HG02798 (cell line): ENCODE data around the gene FBXO38.
A peak's percentile ranks its signal among the peaks of the same experiment; 100 is the strongest.

ENCODE experiments used
- ATAC-seq: cut with Tn5 transposase; IDR thresholded peaks from one replicate; pipeline ENCODE4 v1.9.1; 2021; ENCODE audit warnings: mild to moderate bottlenecking; ENCODE audit not compliant: unreplicated experiment, poor library complexity

FBXO38 gene

DNA sequence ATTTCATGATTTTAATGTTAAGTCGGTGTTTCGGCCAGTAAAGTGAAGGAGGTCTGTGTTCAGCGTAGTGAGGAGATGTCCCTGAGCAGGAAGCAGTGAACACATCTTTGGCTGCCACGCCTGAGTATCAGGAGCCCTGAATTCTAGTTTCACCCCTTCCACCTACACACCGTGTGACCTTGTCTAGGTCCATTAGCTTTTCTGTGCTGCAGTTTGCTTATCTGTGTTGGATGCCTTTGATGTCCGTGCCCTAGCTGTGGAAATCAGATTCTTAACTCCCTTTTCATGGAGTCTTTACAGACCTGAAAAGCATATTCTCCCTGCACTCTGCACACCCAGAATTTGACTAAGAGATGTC is 601 bp downstream of the FBXO38 start:
- no peak for ATAC-seq

DNA sequence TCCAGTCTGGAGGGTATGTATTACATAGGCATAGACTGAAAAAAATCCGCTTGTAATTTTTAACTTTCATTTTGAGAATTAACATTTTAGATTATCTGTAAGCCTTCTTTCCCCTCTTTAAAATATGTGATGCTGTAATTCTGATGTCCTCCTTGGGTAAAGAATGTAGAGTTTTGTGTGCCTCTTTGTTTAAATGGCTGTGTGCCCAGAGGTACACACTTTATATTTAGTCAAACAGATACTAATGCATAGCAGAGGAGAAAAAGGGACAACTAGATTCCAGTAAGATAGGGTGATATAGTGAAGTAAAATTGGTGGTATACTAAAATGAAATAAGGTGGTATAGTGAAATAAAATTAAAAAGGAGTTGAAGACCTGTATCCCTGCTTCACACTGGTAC is 1.3 kb downstream of the FBXO38 start:
- no peak for ATAC-seq

DNA sequence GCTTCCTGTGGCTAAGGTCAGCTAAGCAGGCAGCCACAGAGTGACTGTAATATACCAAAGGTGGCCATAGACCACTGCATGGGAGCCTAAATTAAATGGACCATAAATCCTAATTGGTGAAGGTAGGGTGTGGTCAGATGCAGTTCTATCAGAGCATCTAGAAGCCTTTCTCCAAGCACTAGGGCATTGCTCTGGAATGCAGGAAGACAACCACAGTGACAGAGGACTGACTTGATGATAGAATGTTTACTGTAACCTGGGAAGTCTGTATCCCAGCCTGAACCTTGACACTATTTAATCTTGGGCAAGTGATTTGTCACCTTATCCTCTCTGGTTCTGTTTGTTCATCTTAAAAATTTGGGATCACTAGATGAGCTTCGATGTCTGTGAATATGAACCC is 2.3 kb downstream of the FBXO38 start:
- no peak for ATAC-seq

DNA sequence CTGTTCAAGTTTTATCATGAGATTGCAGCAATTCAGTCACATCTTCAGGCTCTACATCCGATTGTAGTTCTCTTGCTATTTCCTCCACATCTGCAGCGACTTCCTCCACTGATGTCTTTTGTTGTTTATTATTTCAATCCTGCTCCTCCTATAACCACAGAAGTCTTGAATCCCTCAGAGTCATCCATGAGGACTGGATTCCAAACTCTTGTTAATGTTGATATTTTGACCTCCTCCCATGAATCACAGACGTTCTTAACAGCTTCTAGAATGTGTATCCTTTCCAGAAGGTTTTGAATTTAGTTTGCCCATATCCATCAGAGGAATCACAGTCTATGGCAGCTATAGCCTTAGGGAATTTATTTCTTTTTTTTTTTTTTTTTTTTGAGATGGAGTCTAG is 3.6 kb downstream of the FBXO38 start:
- ATAC-seq, result no peak

DNA sequence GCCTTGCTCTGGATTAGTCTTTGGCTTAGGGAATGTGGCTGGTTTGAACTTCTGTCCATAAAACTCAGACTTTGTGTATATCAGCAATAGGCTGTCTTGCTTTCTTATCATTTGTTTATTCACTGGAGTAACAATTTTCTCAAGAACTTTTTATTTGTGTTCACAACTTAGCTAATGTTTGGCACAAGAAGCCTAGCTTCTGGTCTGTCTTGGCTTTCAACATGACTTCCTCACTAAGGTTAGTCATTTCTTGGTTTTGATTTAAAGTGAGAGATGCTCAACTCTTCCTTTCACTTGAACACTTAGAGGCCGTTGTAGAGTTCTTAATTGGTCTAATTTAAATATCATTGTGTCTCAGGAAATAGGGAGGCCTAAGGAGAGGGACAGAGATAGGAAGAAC is 4.9 kb downstream of the FBXO38 start:
- peak; percentile 24 for ATAC-seq

DNA sequence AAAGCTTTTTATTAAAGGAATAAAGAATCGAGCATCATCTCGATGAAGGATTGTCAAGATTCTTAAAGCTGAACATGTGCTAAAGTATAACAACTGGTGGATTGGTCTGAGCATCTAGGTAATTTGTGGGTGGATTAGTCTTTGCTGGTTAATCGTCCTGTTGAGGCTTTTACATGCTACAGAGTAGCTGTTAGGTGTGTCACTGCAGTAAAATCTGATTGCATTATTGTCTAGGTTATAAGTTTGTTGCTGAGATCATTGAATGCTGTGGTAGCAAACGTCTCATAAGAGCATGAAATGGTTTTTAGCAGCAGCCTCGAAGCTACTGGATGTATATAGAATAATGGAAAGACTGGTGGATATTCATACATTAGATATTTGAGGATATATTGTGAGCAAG is 7.2 kb downstream of the FBXO38 start:
- ATAC-seq, result no peak

DNA sequence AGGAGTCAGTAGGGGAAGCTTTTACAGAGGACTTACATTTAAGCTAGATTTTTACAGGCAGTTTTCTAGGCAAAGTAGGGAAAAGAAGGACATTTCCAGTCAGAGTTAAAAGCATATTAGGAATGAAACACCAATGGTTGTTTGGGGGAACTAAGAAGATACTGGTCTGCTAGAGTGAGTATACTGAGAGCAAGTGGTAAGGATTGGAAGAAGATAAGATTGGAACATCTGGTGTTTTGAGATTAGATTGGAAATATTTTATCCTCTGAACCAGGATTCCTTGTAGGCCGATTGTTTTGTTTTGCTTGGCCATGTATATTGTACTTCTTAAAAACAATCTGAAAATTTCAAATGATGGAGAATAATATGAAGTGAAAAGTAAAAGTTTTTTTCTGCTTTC is 7.7 kb downstream of the FBXO38 start:
- ATAC-seq, result no peak

DNA sequence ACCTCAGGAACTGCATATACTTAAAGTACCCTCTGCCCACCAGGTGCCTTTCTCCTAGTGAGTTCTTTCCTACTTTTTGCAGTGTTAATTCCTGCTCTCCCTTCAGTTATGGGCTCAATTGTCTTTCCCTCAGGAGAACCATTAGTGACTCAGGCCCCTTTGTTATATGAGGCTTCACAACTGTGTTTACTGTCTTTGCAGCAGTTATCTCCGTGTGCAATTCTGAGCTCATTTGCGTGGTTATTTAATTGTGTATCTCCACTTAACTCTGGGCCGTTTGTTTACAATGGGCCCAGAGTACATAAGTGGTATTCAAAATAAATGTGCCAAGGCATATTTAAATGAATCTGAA is 9.6 kb downstream of the FBXO38 start:
- ATAC-seq, result no peak

DNA sequence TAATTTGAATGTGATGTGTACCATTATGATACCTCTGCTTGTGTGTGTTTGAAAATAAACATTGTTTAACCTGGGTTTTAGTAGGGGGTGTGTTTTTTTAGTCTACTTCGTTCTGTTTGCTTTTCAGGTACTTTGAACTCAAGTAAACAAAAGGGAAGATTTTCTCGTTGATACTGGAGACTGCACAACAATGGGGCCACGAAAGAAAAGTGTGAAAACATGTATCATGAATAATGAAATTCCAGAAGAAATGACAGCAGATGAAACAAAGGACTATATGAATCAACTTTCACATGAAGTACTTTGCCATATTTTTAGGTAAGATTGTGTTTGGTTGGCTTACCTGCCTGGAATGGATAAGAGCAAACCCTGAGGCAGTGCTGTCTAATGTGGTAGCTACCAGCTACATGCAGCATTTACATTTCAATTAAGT is 10.8 kb downstream of the FBXO38 start:
- no peak for ATAC-seq

DNA sequence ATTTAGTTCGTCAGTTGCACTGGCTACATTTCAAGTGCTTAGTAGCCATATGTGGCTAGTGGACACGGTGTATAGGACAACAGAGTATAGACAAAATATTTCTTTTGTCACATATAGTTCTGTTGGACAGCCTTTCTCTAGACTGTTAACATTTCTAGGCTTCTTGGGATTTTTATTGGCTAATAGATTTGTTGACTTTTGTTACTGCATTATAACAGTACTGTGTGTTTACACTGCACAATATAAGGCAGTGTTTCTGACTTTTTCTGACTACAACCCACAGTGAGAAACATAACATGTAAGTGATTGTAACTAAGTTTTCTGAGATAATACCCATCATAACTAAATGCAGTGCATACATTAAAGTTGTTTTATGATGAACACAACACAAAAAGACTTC is 11.3 kb downstream of the FBXO38 start:
- ATAC-seq, result no peak

DNA sequence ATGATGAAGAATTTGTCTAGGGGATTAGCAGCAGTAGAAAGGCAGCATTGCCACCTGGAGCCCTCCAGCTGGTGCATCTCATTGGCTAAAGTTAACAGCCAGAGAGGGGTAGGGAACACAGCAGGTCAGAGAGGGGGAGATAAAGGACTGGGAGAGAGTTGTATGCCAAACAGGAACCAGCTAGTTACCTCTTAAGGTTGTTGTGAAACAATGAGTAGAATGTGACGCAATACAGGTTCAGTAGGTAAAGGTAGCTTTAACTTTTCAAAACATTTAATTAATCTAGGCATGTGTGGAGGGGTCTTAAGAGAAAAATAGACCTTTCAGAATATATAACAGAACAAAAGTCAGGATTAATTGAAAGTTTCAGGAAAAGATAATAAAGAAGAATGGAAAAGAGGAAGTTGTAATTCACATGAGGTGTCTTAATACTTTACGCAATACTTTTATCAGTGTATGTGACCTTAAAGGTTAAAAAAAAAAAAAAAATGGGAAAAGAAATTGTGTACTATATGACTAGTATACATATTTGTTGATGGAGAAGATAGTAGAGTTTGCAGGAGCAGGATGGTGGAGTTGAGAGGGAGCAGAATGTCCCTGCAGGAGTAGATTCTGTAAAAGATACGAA is 14.3 kb downstream of the FBXO38 start:
- no peak for ATAC-seq

DNA sequence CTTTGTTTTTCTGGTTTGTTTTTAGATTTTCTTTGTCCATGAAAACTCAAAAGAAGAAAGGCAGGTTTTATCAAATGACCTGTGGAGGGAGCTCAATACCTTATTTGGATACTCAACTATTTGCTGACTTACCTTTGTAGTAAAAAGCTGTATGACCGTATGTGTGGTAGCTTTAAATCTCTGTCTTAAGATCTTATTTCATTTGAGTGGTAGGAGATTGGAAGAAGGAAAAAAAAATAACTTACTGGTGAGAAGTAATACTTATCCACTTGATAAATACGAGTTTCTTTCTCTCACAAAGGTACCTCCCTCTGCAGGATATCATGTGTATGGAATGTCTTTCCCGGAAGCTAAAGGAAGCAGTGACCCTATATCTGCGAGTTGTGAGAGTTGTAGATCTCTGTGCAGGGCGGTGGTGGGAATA is 15.0 kb downstream of the FBXO38 start:
- ATAC-seq, result no peak

DNA sequence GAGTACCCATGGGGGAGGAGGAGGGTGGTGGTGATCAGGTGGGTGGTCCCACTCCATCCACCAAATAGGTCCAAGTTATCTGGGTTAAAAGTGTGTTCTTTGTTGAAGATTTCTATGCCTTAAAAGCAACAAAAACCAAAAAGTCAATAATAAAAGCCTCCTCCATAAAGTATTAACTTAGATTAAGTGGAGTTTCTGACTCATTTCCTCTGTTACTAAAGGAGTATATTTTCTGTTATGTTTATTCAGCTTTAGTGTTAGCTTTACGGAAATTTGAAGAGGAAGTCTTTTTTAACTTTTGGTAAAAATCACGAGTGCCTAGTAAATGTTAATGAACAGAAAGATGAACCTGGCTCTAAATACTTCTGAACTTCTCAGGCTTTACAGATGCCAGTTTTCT is 17.8 kb downstream of the FBXO38 start:
- no peak for ATAC-seq

DNA sequence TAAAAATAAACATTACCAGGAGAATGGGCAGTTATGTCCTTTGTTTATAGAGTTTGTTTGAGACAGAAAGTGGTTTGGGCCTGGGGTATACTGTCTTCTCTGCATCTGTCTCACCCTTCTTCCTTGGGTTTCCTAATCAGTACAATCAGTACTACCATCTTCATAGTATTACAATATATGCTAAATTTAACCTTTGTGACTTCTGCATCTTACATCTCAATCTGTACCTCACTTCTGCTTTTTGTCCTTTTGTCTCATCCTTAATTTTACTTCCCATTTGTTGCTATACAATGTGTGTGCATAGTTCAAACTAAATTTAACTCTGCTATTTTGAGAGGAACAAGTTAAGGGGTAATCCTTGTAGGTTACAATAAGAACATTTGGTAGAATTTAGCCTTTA is 19.6 kb downstream of the FBXO38 start:
- ATAC-seq, result peak; percentile 63

DNA sequence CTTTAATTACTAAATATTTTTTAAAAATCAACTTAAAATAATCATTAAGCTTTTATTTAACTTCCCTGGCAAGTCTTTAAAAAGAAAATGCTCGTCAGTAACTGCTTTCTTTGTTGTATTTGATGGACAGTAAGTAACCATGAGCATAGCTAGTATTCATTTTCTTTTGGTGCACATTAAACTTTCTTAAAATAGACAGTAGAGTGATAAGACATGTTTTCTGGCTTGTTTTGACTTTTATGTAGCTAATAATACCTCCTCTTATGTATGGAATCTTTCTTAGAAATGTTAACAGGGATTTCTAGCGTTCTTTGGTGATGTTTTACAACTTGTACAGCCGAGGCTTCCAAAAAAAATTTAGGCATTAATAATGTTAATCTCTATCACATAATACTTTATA is 22.6 kb downstream of the FBXO38 start:
- ATAC-seq, result no peak

DNA sequence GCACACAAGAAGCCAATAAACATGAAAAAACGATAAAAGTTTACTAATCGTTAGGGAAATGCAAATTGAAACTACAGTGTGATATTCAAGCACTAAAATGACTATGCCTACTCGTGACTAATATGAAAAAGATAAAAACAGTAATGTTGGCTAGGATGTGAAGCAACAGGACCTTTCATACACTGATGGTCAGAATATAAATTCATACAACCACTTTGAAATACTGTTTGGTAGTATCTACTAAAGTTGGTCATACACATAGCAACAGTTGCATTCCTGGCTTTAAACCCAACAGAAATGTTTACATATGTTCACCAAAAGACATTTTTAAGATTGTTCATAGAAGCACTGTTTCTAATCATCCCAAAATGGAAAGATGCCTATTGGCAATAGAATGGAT is 24.3 kb downstream of the FBXO38 start:
- ATAC-seq, result no peak

DNA sequence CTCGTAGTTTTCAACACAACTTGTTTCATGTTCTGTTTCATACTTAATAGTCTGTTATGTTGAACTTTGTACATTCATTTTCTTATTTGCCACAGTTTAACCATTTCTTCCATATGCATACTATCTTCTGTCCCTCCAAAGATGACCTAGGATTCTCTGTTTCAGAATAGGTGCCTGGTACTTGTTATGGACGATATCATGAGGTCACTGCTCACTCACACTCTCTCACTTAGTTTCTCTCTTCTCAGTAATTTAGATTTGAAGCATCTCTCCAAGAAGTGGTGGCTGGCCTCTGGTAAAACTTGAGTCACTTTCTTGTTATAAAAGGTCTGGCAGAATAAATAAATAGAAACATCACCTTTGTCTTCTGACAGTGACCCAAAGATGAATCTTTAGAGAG is 28.4 kb downstream of the FBXO38 start:
- ATAC-seq, result no peak

DNA sequence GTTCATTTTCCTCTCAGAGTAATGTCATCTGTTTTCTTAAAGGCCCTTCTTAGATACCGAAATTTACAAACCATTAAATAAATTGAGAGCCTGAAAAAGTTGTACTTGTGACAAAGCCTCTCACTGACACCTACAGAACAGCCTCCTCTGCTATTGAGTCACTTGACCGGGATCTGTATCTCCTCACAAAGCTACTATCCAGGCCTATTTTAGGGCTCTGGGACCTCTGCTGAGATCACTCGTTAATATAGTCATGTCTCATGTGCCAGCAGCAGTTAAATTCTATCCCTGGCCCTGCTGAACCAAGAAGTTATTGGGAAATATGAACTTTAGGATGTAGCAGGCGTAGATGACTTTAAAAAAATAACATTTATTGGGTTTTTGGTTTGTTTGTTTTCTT is 31.1 kb downstream of the FBXO38 start:
- no peak for ATAC-seq

DNA sequence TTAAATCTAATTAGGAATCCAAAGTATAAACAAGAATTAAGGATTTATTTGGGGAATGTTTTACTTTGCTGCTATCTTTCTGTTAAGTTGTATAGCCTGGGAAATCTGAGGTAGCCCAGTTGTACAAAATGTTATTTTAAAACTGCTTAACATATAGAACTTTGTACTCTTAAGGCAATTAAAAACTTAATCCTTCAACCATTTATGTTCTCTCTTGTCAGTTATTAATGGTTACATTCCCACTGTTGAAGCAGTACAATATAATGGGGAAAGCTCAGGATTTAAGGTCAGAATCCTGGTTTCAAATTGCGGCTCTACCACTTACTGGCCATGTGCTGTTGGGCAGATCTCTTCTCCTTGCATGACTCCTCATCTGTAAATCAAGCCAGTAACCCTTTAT is 32.7 kb downstream of the FBXO38 start:
- no peak for ATAC-seq

DNA sequence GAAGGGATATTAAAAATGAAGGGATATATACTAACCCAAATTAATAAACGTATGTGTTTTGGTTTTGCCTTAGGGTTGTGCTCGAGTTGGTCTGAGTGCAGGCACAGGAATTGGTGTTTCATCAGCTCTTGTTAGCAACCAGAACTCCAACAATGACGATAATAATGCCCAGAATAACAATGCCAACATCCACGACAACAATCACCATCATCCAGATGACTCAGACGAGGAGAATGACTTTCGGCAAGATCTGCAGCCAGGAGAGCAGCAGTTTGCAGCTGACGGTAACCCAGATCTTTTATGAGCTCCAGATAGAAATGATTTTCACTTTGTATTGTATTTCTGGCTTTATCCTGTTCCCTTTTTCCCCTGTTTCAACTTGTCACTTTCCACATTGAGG is 33.2 kb downstream of the FBXO38 start:
- no peak for ATAC-seq

DNA sequence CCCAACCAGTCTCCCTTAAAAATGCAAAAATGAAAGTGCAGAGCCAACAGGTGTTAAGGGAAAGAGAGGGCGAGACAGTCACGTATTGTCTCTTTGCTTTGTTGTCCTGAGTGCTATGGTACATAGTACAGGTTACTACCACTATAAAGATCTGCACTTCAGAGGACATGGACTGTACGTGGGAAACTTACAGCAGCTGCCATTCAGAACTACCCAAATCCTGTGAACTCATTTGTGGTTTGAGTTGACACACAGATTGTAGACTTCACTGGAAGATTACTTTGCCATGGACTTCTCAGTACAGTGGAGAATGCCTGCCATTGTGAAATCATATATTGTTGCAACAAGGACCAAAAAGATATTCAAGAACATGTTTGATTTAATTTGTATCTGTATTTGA is 34.8 kb downstream of the FBXO38 start:
- ATAC-seq, result no peak

DNA sequence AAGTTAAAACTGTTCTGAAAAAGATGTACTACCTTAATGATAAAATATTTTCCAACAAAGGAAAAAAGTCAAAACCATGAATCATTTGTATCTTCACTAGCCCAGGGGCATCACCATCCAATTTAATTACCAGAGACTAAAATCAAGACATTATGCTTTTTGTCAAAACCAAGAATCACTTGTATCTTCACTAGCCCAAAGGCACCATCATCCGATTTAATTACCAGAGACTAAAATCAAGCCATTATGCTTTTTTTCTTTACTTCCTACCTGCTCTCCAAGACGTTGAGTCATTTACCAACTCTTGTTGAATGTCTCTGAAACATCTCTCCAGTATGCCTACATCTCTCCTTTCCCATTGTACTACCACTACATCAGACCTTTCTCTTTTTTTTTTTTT is 37.9 kb downstream of the FBXO38 start:
- no peak for ATAC-seq

DNA sequence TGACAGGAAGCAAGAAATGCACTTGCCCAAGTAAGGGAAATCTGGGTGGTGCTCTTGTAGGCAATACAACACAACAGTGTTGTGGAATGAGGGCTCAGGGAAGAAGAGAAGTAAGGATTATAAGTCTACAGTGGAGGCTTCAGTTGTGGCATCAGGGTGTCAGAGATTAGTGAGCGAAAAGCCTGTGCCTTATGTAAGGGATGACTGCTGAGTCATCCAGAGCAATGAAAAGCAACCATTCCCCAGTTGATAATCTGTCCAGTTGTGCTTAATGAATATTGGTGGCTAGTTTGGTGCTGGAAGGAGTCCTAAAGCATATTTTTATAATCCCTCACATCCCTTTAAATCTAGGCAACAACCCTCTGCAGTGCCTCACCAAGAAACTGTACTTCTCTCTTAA is 42.0 kb downstream of the FBXO38 start:
- no peak for ATAC-seq
